EL (cell line): Measurements from ENCODE around the gene CDH13.

Source experiments
- DNase-seq: peaks from one replicate; pipeline ENCODE4 v3.0.0-alpha.2; 2016

Gene CDH13

GRCh38 chr16:82793528-82794245 lies 166.9 kb downstream of the CDH13 start:
- DNase-seq: no peak

GRCh38 chr16:82796047-82796446 lies 169.3 kb downstream of the CDH13 start:
- no peak for DNase-seq

GRCh38 chr16:82801361-82801760 lies 174.6 kb downstream of the CDH13 start:
- peak; percentile 47 for DNase-seq

GRCh38 chr16:82805866-82806265 lies 179.1 kb downstream of the CDH13 start:
- no peak for DNase-seq

- no peak for DNase-seq
Observed at GRCh38 chr16:82807311-82807710, 180.5 kb downstream of the CDH13 start.

GRCh38 chr16:82808036-82808435 lies 181.3 kb downstream of the CDH13 start:
- DNase-seq: no peak

- DNase-seq: no peak
Observed at GRCh38 chr16:82810077-82810476, 183.3 kb downstream of the CDH13 start.

GRCh38 chr16:82814059-82814458 lies 187.3 kb downstream of the CDH13 start:
- no peak for DNase-seq

- DNase-seq: no peak
Observed at GRCh38 chr16:82819286-82819685, 192.5 kb downstream of the CDH13 start.

GRCh38 chr16:82820855-82821254 lies 194.1 kb downstream of the CDH13 start:
- no peak for DNase-seq

- DNase-seq: peak; percentile 6
Observed at GRCh38 chr16:82824408-82824807, 197.6 kb downstream of the CDH13 start.

GRCh38 chr16:82829301-82829700 lies 202.5 kb downstream of the CDH13 start:
- no peak for DNase-seq

GRCh38 chr16:82830944-82831343 lies 204.2 kb downstream of the CDH13 start:
- DNase-seq: no peak

- DNase-seq: peak; percentile 81
Observed at GRCh38 chr16:82832821-82833220, 206.1 kb downstream of the CDH13 start.

- no peak for DNase-seq
Observed at GRCh38 chr16:82833378-82833993, 206.7 kb downstream of the CDH13 start.

- no peak for DNase-seq
Observed at GRCh38 chr16:82834151-82834815, 207.5 kb downstream of the CDH13 start.

- peak; percentile 85 for DNase-seq
Observed at GRCh38 chr16:82835487-82836155, 208.9 kb downstream of the CDH13 start.

- DNase-seq: no peak
Observed at GRCh38 chr16:82841108-82841507, 214.3 kb downstream of the CDH13 start.

GRCh38 chr16:82843606-82844271 lies 217.0 kb downstream of the CDH13 start:
- no peak for DNase-seq

GRCh38 chr16:82845116-82845515 lies 218.3 kb downstream of the CDH13 start:
- DNase-seq: no peak

- DNase-seq: peak; percentile 45
Observed at GRCh38 chr16:82846806-82847205, 220.0 kb downstream of the CDH13 start.

- no peak for DNase-seq
Observed at GRCh38 chr16:82848013-82848412, 221.2 kb downstream of the CDH13 start.

GRCh38 chr16:82852388-82853008 lies 225.7 kb downstream of the CDH13 start:
- DNase-seq: no peak
